HG03439 (cell line): ENCODE results near the gene ZPR1.
"Not testable (repeated sequence)": the region's sequence is repeated elsewhere in the genome, so short reads cannot be mapped to it uniquely, and the experiment has no call there.

Experiments used
- ATAC-seq: cut with Tn5 transposase; IDR thresholded peaks from one replicate; pipeline ENCODE4 v1.9.1; 2021; ENCODE audit warnings: mild to moderate bottlenecking, moderate library complexity; ENCODE audit not compliant: unreplicated experiment

ZPR1 gene, protein sequence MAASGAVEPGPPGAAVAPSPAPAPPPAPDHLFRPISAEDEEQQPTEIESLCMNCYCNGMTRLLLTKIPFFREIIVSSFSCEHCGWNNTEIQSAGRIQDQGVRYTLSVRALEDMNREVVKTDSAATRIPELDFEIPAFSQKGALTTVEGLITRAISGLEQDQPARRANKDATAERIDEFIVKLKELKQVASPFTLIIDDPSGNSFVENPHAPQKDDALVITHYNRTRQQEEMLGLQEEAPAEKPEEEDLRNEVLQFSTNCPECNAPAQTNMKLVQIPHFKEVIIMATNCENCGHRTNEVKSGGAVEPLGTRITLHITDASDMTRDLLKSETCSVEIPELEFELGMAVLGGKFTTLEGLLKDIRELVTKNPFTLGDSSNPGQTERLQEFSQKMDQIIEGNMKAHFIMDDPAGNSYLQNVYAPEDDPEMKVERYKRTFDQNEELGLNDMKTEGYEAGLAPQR

DNA sequence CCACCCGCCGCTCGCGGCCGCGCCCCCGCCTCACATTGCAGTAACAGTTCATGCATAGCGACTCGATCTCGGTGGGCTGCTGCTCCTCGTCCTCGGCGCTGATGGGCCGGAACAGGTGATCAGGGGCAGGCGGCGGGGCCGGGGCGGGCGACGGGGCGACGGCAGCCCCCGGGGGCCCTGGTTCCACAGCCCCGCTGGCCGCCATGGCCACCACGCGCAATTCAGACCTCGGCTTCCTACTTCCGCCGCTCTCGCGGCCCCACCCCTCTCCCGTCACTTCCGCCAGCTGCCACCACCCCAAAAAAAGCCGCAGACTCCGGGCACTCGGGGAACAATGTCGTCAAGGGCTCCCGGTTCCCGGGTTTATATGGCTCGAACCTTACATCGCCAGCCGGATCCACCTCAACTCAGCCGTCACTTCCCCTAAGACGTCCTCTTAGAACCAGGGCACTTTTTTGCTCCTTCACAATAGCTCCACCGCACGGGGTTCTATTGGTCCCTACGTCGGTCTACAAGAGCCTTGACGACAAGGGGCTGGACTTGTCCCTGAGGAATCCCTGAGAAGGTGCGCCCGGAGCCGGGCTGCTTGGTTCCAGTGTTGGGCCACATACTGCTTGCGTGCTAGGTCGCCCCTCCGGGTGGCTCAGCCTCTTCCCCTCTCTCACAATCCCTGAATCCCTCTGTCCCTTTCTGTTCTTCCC is at the start of gene ZPR1:
Gene ZPR1 (minus strand): TSS at position 238 of the 701 bp plus-strand sequence. CDS start 33 bp downstream, at position 205.
- ATAC-seq = peak; percentile 82

DNA sequence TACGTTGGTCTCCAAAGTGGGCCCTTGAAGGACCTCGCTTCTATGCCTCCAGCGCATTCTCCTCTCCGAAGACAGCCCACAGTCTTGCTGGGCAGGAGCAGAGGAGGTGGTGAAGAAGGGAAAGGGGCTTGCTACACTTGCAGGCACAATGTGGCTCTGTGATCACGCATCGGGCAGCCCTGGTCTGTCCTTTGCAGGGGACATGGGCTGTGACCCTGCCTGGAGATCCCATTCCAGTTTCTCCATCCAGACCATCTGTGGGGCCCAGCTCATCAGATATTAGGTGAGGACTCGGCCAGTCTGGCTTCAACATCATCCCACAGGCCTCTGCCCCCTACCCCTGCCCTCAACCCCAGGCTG is 48.8 kb upstream of the ZPR1 start:
- no peak for ATAC-seq

DNA sequence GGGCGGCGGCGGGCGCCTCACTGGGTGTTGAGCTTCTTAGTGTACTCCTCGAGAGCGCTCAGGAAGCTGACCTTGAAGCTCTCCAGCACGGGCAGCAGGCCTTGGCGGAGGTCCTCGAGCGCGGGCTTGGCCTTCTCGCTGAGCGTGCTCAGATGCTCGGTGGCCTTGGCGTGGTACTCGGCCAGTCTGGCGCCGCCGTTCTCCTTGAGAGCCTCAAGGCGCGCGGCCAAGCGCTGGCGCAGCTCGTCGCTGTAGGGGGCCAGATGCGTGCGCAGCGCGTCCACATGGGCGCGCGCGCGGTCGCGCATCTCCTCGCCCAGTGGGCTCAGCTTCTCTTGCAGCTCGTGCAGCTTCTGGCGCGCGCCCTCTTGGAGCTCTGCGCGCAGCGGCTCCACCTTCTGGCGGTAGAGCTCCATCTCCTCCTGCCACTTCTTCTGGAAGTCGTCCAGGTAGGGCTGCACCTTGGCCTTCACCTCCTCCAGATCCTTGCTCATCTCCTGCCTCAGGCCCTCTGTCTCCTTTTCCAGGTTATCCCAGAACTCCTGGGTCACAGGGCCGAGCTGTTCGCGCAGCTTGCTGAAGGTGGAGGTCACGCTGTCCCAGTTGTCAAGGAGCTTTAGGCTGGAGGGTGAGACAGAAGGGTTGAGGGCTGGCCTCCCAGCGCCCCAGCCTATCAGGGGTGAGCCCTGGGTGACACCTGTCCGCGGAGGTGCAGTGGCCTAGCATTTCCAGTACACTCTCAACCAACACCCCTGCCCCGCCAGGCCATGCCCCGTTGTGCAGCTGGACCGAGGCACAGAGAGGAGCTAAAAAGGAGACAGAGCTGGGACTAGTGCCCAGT is 48.2 kb upstream of the ZPR1 start:
- peak; percentile 78 for ATAC-seq

DNA sequence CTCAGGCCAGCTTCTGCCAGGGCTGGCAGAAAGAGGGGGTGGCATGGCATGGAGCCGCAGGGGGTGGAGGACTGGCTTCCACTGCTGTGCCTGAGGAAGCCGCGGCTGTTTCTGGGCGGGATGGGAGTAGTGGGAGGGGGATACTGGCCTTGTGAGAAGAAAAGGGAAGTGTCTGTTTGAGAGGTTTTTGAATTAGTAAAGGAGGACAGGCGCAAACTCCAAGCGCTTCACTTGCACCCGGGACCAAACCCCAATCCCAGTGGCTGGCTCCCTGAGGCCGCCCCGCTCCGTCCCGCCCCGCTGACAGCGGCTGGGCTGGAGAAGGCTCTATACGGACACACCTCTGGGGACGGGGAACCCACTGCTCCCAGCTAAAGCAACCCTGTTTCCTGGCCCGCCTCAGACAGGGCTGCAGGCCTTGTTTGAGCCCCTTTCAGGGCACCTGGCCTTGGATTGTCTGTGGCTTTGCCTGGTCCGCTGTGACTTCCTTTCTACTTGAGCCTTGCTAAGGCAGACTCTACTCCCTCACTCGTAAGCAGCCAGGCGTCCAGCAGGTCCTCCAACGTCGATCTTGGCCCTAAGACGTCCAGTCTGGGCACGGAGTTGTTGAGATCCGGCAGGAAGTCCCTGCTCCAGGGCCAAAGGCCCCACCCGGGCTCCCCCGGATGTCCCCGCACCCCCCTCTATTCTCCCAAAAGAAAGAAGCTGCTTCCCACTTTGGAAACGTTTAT is 47.4 kb upstream of the ZPR1 start:
- ATAC-seq = no peak

DNA sequence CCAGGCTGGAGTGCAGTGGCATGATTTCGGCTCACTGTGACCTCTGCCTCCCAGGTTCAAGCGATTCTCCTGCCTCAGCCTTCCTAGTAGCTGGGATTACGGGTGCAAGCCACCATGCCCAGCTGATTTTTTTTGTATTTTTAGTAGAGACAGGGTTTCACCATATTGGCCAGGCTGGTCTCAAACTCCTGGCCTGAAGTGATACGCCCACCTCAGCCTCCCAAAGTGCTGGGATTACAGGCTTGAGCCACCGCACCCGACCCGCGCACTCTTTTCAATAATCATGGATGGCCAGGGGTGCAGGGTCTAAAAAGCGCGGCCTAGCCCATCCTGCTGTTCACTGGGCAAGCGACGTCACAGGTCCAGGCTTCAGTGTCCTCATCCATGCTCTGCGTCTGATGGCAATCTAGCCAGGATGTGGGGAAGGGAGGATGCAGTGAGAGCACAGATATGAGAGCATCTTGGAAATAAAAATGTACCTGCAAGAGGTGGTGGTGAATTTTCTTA is 46.8 kb upstream of the ZPR1 start:
- ATAC-seq = not testable (repeated sequence)

DNA sequence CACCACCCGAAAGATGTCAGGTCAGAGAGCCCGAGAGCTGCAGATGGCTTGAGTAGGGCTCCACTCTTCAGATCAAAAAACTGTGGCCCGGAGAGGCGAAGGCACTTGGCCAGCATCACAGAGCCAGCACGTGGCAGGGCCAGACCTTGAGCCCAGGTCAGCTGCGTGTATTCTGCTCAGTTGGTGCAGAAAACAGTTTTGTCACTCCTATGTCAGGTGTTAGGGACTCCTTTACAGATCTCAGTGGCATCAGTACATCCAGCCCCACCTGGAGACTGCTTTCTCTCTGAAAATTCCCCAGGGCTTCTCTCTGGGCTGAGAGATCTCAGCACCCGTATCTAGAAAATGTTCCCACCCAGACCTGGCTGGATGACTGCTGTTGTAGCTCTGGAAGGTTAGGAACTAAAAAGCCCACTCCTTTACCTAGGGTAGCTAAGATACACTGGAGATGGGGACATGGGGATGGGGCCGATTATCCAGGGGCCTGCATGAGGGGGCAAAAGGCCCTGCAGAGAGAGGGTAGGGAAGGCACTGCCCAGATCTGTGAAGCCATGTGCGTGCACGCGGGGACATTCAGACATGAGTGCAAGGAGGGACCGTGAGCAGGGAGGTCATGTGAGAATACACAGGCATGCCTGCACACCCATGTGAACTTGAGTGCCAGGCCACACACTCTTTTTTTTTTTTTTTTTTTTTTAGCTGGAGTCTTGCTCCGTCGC is 46.2 kb upstream of the ZPR1 start:
- no peak for ATAC-seq

DNA sequence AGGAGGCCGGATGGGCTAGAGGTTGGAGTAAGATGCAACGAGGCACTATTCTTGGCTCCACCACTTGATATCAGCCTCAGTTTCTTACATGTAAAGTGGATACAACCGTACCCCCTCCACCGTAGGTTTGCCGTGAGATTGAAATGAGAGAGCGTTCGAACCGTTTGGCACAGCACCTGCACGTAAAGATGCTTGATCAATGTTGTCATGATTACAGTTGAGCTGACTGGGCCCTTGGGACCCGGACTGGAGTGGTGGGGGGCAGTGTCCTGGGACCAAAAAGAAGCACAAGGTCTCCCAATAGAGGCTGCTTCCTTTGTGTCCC is 45.6 kb upstream of the ZPR1 start:
- no peak for ATAC-seq

DNA sequence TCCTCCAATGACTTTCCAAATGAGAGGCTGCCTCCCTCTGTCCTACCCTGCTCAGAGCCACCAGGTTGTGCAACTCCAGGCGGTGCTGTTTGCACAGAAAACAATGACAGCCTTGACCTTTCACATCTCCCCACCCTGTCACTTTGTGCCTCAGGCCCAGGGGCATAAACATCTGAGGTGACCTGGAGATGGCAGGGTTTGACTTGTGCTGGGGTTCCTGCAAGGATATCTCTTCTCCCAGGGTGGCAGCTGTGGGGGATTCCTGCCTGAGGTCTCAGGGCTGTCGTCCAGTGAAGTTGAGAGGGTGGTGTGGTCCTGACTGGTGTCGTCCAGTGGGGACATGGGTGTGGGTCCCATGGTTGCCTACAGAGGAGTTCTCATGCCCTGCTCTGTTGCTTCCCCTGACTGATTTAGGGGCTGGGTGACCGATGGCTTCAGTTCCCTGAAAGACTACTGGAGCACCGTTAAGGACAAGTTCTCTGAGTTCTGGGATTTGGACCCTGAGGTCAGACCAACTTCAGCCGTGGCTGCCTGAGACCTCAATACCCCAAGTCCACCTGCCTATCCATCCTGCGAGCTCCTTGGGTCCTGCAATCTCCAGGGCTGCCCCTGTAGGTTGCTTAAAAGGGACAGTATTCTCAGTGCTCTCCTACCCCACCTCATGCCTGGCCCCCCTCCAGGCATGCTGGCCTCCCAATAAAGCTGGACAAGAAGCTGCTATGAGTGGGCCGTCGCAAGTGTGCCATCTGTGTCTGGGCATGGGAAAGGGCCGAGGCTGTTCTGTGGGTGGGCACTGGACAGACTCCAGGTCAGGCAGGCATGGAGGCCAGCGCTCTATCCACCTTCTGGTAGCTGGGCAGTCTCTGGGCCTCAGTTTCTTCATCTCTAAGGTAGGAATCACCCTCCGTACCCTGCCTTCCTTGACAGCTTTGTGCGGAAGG is 44.8 kb upstream of the ZPR1 start:
- no peak for ATAC-seq

DNA sequence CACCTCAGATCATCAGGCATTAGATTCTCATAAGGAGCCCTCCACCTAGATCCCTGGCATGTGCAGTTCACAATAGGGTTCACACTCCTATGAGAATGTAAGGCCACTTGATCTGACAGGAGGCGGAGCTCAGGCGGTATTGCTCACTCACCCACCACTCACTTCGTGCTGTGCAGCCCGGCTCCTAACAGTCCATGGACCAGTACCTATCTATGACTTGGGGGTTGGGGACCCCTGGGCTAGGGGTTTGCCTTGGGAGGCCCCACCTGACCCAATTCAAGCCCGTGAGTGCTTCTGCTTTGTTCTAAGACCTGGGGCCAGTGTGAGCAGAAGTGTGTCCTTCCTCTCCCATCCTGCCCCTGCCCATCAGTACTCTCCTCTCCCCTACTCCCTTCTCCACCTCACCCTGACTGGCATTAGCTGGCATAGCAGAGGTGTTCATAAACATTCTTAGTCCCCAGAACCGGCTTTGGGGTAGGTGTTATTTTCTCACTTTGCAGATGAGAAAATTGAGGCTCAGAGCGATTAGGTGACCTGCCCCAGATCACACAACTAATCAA is 44.0 kb upstream of the ZPR1 start:
- ATAC-seq = no peak

DNA sequence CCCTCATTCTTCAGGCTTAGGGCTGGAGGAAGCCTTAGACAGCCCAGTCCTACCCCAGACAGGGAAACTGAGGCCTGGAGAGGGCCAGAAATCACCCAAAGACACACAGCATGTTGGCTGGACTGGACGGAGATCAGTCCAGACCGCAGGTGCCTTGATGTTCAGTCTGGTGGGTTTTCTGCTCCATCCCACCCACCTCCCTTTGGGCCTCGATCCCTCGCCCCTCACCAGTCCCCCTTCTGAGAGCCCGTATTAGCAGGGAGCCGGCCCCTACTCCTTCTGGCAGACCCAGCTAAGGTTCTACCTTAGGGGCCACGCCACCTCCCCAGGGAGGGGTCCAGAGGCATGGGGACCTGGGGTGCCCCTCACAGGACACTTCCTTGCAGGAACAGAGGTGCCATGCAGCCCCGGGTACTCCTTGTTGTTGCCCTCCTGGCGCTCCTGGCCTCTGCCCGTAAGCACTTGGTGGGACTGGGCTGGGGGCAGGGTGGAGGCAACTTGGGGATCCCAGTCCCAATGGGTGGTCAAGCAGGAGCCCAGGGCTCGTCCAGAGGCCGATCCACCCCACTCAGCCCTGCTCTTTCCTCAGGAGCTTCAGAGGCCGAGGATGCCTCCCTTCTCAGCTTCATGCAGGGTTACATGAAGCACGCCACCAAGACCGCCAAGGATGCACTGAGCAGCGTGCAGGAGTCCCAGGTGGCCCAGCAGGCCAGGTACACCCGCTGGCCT is 42.5 kb upstream of the ZPR1 start:
- no peak for ATAC-seq

DNA sequence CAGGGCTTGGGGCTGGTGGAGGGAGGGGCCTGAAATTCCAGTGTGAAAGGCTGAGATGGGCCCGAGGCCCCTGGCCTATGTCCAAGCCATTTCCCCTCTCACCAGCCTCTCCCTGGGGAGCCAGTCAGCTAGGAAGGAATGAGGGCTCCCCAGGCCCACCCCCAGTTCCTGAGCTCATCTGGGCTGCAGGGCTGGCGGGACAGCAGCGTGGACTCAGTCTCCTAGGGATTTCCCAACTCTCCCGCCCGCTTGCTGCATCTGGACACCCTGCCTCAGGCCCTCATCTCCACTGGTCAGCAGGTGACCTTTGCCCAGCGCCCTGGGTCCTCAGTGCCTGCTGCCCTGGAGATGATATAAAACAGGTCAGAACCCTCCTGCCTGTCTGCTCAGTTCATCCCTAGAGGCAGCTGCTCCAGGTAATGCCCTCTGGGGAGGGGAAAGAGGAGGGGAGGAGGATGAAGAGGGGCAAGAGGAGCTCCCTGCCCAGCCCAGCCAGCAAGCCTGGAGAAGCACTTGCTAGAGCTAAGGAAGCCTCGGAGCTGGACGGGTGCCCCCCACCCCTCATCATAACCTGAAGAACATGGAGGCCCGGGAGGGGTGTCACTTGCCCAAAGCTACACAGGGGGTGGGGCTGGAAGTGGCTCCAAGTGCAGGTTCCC is 41.8 kb upstream of the ZPR1 start, which contains the start of gene APOC3:
Gene APOC3 (plus strand): TSS at position 383 of the 659 bp plus-strand sequence. CDS start 676 bp downstream, outside the sequence.
- ATAC-seq = no peak

DNA sequence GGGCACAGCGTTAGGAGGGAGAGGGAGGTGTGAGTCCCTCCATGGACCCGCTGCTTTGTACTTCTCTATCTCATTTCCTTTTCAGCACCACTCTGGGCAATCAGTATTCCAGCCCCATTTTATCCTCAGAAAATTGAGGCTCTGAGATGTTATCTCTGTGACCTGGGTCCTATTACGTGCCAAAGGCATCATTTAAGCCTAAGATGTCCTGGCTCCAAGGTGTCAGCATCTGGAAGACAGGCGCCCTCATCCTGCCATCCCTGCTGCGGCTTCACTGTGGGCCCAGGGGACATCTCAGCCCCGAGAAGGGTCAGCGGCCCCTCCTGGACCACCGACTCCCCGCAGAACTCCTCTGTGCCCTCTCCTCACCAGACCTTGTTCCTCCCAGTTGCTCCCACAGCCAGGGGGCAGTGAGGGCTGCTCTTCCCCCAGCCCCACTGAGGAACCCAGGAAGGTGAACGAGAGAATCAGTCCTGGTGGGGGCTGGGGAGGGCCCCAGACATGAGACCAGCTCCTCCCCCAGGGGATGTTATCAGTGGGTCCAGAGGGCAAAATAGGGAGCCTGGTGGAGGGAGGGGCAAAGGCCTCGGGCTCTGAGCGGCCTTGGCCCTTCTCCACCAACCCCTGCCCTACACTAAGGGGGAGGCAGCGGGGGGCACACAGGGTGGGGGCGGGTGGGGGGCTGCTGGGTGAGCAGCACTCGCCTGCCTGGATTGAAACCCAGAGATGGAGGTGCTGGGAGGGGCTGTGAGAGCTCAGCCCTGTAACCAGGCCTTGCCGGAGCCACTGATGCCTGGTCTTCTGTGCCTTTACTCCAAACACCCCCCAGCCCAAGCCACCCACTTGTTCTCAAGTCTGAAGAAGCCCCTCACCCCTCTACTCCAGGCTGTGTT is 41.1 kb upstream of the ZPR1 start:
- no peak for ATAC-seq

DNA sequence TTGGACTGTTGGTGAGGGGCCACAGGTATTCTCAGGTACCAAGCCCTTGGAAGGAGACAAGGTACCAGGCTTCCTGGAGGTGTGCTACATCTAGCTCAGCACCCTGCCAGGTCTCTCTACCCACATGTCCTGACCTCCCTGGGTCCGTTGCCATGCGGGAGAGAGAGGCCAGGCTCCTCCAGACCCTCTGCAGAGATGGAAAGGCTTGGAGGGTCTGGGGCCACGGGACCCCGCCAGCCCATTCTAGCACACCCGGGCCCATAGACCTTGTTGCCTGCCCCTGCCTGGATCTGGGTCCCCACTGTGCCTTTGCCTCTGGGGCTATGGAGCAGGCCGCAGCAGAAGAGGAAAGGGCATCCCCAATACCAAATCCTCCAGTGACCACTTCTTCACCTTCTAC is 39.6 kb upstream of the ZPR1 start:
- no peak for ATAC-seq

DNA sequence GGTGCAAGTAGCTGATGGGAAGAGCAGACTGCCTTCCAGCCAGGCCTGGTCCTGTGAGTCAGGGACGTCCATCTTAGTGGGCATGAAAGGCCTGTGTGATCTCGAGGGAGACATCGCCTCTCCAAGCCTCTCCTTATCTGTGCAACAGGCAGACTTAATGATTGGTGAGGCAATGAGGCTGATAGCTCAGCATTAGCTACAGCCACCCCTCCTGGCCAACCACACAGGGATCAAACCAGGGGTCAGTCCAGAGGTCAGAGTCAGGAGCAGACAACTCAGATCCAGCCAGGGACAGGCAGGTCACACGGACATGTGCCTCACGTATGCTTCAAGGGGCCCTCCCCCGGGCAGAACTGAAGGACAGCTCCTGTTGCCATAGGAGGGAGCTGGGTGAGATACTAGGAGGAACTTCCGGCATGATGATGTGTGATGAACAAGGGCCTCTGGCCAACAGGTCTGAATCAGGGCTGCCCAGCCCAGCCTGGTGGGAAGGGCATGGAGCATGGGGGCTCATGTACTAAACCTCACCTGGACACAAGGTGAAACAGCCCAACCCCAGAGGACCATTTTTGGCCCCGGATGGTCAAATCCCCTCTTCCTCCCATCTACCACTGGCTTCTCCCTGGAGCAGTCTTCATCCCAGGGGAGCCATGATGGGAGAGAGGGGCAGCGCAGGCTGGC is 39.1 kb upstream of the ZPR1 start:
- no peak for ATAC-seq

DNA sequence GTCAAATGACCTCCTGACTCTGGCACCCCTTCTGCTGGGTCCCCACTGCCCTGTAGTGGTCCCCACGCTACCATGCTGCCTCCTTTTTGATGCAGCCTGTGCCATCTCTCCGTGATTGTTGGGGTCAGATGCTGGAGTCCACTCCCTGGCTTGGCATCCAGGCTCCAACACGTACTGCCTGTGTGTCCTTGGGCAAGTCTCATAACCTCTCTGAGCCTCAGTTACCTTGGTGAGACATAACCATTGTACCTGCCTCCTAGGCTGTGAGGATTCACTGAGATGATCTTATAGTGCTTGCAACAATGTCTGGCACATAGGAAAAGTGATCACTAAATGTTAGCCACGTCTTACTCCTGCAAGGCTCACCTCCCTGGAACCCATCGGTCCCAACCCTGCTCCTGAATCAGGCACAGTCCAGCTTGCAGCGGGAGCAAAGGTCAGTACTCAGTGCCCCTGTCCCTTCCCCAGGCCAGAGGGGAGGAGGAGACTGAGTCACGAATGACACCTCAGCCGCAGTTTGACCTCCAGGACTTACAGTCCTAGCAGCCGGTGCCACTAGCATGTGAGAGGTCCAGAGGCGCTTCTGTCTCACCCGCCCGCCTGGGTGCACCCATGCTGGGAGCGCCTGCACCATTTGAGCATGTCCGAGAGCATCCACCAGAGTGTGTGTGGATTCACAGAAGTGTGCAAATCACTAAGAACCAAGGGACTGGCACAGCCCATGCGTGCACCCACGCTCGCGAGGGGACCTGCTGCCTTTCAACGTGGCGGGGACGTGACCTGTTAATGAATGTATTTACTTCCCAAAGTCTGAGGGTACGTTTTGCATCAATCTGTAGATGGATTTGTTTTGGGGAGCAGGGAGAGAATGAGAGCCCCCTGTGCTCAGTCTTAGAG is 38.3 kb upstream of the ZPR1 start:
- ATAC-seq = no peak
